Activated CD4-positive, alpha-beta T cell treated with anti-CD3 and anti-CD28 coated beads, Interleukin-10, Interleukin-2, amounts not matched to agents 100 ng/mL and 50 ng/mL, durations not matched to agents 16 hours and 8 hours (primary cell): ENCODE data around the gene CYP11A1.

Experiments used
- DNase-seq: peaks from one replicate; pipeline ENCODE4 v3.0.0-alpha.2; 2020

Gene CYP11A1

DNA sequence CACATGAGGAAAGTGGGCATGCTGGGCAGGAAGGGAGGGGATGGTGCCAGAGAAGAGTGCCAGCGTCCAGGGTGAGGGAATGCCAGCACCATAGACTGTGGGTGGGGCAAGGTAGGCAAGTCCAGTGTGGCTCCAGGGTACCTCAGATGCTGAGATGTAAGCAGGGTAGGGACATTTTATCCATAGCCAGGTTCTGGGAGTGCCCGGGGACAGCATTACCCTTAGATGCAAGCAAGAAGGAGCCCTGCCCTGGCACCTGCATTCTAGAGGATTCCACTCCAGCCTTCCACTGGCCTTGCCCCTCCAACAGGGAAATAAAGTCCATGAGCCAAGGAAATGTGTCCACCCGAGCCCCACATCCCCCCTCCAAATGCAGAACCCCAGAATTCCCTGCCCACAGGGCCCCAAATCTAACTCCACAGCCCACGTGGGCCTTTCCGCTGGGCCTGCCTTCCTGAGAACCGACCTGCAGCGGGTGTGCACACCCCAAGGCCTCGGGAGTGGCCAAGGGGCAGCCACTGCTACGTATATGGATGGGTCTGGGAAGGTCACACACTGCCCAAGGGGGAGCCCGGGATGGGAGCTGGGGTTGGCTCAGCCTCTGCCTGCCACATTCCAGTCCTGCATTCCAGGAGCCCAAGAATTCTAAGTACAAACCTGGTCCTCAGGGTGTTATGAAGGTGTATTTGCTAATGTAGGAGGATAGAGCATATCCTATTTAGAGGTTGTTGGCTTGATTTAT, 20.3 kb upstream of the CYP11A1 start:
- DNase-seq, result no peak

DNA sequence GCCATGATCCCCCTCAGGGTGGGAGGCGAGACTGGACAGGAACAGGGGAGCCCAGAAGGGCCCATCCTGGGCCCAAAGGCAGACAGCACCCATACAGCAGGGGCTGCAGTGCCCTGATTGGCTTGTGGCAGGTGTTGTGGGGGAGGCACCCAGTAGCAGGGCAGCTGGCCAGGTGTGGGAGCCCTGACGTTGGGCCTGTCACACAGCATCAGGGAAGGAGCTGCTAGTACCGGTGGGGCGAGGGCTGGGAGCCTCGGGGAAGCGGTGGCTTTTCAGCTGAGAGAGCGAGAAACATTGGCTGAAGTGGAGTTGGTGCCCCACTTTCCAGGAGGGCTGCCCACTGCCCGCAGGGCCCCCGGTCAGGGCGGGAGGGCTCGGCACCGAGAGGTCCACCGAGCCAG, 19.7 kb upstream of the CYP11A1 start:
- DNase-seq, result no peak

DNA sequence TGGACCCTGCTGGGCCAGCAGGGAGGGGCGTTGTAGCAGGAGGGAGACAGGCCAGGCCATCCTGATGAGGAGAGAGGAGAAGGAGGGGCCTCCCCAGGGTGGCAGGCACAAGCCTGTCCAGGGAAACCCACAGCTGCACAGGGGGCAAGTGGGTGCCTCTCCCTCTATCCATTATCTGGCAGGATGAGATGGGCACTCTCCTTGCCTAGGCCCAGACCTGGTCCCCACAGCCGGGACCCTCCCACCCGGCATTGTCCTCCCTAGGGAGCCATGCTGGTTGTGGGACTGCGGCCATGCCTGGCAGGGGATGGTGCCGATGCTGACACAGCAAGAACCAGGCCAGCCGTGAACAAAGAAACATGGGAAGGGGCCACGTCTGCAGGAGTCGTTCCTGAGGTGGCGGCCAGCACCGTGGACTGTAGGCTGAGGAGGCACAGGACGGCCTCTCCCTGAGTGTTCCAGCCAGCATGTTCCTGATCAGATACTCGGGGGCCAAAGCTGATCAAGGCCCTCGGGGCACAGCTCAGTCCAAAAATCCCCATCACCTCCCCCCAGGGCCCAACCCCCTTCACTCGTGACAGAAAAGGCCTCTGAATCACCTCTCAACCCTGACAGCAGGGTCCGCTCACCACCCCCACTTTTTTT, 19.2 kb upstream of the CYP11A1 start:
- DNase-seq, result no peak

DNA sequence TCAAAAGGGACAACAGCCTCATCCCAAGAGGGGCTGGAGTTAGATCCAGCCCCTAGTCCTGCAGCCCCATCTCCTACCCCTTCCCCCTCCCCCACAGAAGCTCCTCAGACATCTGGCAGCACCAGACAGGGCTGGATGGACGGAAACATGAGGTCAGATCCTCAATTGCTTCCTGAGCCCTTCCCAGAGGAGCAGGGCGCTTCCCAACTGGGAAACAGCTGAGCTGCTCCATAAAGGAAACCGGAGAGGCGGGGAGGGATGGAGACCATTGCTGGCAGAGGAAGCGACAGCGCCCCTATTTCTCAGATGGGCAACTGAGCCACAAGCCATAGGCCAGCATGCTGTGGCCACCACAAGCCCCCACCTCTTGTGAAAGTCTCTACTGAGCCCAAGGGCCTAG, 18.3 kb upstream of the CYP11A1 start:
- DNase-seq, result no peak

DNA sequence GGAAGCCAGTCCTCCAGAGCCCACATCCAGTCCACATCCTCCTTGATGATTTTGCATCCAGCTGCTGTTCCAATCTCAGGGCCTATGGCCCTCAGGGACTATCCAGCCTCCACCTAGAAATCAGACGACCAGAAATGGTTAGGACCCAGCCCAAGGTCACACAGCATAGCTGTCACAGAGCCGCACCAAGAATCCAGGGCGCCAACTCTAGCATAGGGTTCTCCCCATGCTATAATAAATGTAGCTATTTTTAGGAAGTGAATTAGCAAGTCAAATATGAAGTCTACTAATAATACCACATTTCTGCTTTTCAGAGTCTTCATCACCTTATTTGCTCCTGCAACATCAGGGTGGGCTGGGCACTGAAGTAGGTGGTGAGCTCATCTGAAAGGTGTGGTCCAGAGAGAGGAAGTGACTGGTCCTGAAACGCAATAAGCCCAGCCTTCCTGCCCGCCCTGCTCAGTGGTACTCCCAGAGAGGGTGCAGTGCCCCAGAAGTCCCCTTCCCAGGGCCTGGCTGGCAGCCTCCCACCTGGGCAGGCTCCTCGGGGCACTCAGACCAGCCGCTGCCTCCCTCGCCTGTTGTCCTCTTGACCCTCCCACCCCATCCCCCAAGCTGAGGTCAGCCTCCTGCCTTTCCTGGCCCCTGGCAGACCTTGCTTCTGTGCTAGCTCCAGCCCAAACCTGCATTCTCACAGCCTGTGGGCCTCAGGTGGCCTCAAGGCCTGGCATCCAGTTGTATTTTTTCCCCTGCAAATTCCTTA, 17.6 kb upstream of the CYP11A1 start:
- peak; percentile 80 for DNase-seq

- no peak for DNase-seq
These were observed 17.1 kb upstream of the CYP11A1 start for GRCh38 chr15:74384566-74384880.

DNA sequence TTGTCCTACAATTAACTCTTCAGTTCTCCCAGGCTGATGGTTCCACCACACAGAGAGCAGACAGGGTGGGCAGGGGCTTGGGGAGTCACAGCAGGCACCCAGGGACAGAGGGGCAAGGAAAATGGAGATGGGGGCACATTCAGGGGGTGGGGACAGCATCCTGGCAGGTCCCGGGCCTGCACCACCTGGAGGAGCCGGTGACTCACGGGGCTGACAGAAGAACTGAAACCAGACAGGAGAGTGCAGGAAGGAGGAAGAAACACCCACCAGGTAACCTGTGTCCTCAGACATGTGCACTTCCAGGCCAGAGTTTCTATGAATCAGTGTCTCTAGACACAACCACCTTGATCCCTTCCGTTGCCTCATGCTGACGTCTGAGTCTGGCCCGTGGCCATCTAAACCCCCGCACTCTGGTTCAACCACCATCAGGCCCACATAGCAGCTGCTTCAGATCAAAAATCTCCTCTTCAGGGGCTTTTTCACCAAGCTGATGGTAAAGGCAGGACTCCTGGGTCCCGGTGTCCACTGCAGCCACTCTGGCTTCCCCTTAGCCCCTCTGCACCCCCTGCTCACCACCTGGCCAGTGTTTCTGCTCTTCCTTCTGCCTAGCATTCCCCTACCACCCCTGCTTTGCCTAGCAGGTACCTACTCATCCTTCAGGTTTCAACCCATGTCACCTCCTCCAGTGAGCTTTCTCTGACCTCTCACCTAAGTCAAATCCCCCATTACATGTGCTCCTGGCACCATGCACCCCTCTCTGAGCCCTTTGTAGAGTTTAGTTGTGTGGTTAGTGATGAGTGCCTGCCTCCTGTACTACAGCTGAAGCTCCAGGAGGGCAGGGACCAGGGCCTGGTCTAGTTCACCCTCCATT, 16.5 kb upstream of the CYP11A1 start:
- DNase-seq, result peak; percentile 70

DNA sequence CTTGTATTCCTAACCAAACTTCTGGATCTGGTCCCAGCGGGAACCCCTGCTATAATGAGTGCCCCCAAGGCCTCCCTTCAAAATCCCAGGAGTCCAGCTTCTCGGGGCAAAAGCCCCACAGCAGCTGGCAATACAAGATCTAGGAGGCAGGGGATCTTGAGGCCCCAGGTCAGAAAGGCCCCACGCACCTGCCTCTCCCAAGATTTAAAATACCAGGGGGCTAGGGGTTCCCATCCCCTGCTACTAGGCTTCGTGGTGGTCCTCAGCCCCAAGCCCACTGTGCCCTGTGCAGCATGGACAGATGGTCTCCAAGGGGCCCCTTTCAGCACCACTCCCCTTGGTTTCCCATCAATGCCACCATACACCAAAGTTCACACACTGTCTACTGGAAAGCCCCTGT, 15.8 kb upstream of the CYP11A1 start:
- DNase-seq, result no peak

DNA sequence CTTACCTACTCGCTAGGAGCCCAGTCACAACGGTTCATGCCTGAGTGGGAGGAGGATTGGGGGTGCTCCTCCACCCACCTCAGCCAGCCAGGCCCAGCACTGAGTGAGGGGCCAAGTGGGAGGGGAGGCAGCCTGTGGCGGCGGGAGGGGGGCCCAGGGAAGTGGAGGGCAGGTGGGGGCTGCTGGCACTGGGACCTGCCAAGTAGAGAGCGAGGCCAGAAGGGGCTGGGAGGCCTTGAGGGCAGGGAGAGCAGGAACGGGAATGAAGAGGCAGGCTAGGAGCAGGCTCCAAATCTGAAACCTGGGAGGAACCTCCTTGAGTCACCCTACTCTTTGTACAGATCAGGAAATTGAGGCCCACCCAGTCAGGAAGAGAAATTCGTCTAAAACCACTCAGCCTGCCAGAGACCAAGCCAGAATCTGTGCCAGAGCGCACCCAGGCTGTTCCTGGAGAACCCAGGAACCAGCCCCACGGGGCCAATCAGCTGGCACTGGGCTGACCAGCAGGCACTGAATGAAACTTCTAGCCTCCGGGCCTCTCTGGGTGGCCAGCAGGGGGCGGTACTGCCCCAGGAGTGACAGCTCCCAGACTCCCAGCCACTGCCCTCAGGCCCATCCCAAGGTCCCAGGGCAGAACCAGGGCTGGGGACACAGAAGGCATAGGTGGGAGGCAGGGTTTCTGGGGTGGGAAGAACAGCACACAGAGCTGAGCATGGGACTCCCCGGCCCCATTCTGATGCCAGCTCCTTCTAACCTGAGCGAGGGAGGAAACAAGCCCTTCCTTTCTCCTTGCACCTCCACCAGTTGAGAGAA, 14.8 kb upstream of the CYP11A1 start:
- peak; percentile 89 for DNase-seq

DNA sequence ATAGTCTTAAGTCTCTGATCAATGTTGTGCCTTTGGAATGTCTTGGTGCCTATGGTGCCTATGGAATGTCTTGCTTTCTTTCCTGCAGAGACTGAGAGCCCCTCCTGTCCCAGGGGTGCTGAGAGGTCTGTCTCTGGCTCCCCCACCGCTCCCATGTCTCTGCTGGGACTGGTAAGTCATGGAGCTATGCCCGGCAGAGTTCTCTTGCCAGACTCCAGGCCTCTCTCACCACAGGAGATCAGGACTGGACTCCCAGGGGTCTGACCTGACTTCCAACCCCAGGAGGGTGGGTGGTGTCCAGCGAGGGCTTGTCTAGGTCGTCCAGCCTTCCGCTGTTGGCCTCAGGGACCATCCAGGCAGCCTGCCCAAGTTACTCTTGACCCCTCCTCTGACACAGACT, 14.0 kb upstream of the CYP11A1 start:
- DNase-seq, result no peak

- DNase-seq, result no peak
These were observed 13.7 kb upstream of the CYP11A1 start for GRCh38 chr15:74381190-74381453.

- DNase-seq, result no peak
These were observed 13.1 kb upstream of the CYP11A1 start for GRCh38 chr15:74380361-74381189.

DNA sequence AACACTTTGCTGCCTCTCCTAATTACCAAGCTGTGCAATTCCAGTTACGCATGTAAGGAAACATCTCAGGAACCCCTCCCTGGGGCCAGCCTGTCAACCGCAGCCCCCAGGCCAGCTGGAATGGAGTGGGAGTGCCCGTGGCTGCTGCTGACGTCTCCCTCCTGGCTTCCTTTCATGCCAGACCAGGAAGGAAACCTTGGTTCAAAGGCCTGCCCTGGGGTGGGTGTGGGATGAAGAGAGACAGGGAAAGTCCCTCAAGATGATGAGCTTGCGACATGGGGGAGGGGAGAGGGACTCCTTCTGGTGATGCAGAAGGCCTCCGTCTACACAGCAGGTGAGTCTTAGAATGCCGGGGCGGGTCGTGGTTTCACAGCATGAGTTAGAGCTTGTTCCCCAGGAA, 11.4 kb upstream of the CYP11A1 start:
- peak; percentile 63 for DNase-seq

DNA sequence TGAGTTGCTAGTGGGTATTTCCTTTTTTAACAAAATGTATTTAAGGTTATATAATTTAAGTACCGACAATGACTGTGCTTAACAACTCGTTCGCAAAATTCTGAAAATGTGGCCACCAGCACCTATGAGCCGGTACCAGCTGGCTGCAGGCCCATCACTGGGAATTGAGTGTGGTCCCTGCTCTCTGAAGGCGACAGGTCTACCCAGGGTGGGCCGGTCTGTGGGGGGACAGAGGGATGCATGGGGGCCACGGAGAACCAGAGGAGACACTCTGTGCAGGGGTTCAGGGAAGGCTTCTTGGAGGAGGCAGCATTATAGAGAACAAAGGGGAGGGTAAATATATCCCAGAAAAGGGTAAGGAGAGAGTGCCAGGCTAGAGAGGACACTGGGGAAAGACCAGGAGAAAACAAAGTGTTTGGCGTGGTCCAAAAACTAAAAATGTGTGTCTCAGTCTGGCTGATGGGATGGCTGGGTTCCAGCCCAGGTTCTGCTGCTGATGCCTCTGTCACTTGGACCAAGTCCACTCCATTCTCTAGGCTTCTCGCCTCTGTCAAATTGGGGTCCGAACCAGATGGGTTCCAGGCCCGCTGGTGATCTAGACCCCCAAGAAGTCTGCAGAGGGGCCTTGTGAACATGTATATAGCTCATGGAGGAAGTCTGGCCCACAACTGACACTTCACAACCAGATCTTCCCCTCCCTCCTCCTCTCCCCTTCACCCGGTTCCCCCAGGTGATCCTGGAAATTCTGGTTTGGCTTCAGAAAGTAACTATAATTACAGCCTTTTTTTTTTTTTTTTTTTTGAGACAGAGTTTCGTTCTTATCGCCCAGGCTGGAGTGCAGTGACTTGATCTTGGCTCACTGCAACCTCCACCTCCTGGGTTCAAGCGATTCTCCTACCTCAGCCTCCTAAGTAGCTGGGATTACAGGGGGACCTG, 10.7 kb upstream of the CYP11A1 start:
- DNase-seq, result no peak

DNA sequence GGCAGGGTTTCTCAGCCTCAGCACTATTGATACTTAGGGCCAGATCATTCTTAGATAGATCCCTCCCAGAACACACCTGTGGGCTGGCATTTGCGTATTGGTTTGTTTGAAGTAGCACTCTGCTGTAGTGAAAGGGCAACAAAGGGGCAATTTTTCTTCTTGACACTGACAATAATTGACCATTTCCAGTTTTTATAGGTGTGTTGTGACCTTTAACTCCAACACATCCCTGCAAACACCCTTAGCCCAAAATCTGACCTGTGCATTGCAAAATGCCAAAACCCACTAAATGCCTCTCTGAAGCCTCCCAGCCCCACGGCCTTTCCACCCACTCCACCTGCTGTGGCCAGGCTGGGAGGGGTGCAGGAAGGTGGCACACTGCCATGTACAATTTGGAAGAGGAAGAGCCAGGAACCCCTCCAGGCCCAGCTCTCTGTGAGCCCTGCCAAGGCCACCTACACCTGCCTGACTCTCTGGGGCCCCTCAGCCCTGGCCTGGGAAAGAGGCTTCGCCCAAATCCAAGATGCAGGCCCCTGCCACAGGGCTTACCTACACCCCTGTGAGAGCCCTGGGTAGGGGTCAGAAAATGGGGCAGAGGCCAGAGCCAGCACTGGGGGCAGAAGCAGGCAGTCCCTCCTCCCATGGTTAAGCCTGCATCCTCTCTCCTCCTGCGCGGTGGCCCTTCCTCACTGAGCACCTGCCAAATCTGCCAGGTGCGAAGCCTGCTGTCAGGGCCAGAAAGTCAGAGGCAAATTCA, 9.6 kb upstream of the CYP11A1 start:
- no peak for DNase-seq

DNA sequence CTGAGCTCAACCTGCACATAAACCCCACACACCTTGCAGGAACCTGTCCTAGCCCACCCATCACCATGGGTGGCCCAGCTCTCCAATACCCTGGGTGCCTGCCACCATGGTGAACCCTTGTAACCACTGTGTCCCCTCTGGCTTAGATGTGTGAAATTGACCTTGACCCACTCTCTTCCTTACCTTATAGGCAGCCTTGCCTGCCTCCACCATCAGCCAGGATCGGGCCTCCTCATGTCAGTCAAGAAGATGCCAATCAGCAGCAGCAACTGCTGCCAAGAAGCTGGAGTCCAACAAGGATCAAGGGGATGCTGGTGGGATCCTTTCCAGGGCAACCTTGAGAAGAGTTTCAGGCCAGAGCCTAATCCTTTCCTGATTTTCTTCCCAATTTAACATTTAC, 8.8 kb upstream of the CYP11A1 start:
- DNase-seq, result no peak

- DNase-seq, result peak; percentile 91
These were observed 7.9 kb upstream of the CYP11A1 start for GRCh38 chr15:74375303-74375693.

- DNase-seq, result no peak
These were observed 7.3 kb upstream of the CYP11A1 start for GRCh38 chr15:74374648-74375302.
